Suprapubic skin (tissue), 4 donors: ENCODE data around the gene OVCH1. TPM values are rescaled to one million over a fixed set of nuclear protein-coding genes. Genes with fewer than 3 reads are reported as not detected.

Experiments used
- DNase-seq, 2 donors: peaks; one replicate each; pipeline ENCODE4 v3.0.0-alpha.2; 2019; ENCODE audit warnings: low spot score in 2 of 2
- H3K27ac ChIP-seq: fragments of 200-600 bp; sonication (generic); one replicate; pipeline ENCODE4 v1.5.1; 2019
- H3K27me3 ChIP-seq: fragments of 200-600 bp; sonication (generic); one replicate; pipeline ENCODE4 v1.5.1; 2019
- H3K36me3 ChIP-seq: fragments of 200-600 bp; sonication (generic); one replicate; pipeline ENCODE4 v1.5.1; 2019
- H3K4me1 ChIP-seq: fragments of 200-600 bp; sonication (generic); one replicate; pipeline ENCODE4 v1.5.1; 2019
- H3K4me3 ChIP-seq: fragments of 200-600 bp; sonication (generic); one replicate; pipeline ENCODE4 v1.5.1; 2019; ENCODE audit warnings: mild to moderate bottlenecking
- H3K9me3 ChIP-seq: fragments of 200-600 bp; sonication (generic); one replicate; pipeline ENCODE4 v1.5.1; 2019
- CTCF ChIP-seq, 2 donors: fragments of 200-600 bp in 1 of 2; fragments of 450-650 bp in 1 of 2; sonication (generic) in 1 of 2; IDR thresholded peaks; one replicate each; pipeline ENCODE4 v1.5.1; 2016 to 2019; ENCODE audit warnings: antibody characterized with exemption in 2 of 2, mild to moderate bottlenecking in 1 of 2, moderate library complexity in 1 of 2
- EP300 ChIP-seq: sonication (generic); formaldehyde crosslinking; IDR thresholded peaks from one replicate; pipeline ENCODE4 v1.6.1; 2017; ENCODE audit warnings: antibody characterized with exemption
- POLR2A ChIP-seq, 2 donors: fragments of 450-650 bp; IDR thresholded peaks; one replicate each; pipeline ENCODE4 v1.6.1; 2017; ENCODE audit warnings: antibody characterized with exemption in 2 of 2, mild to moderate bottlenecking in 2 of 2, moderate library complexity in 2 of 2
- POLR2AphosphoS5 ChIP-seq, 3 donors: sonication (generic); formaldehyde crosslinking; IDR thresholded peaks; one replicate each; pipeline ENCODE4 v1.6.1; 2017; ENCODE audit warnings: antibody characterized with exemption in 3 of 3
- WGBS: methylation state at CpG from one replicate; pipeline ENCODE4 v1.1.5; 2018; 5-methylcytosine and 5-hydroxymethylcytosine counted together
- total RNA-seq, 4 donors: library from RNA; depleted of rRNA; stranded (reverse); fragments of >200 nt; gene quantifications; one replicate each; pipeline ENCODE4 v1.1.0, GENCODE V29; 2016

The OVCH1 gene
- total RNA-seq, 4 donors from 2014 or later: 0.13 TPM; not detected in 3

GRCh38 chr12:29531471-29531870 lies 34.0 kb upstream of the OVCH1 start:
- Histone ChIP-seq H3K27me3 (no peaks in the 10 kb centered on the region), H3K4me1 (no peaks in the 10 kb centered on the region), H3K9me3 (no peaks in the 10 kb centered on the region), H3K36me3 (no peaks in the 10 kb centered on the region), H3K4me3 (no peak overlapping the region), H3K27ac (no peak overlapping the region)
- DNase-seq: no peak
- TF ChIP-seq POLR2A (IDR thresholded peaks at IDR 0.05) (no peak), POLR2AphosphoS5 (IDR thresholded peaks at IDR 0.05) (no peak), CTCF (IDR thresholded peaks at IDR 0.05) (no peak), EP300 (no peak)
- 53% methylated on average over 1 of the region's 1 CpG for WGBS

- DNase-seq: no peak
- TF ChIP-seq POLR2A (IDR thresholded peaks at IDR 0.05) (no peak), EP300 (no peak), POLR2AphosphoS5 (IDR thresholded peaks at IDR 0.05) (no peak), CTCF (IDR thresholded peaks at IDR 0.05) (no peak)
- Histone ChIP-seq H3K4me1 (no peaks in the 10 kb centered on the region), H3K27ac (no peak overlapping the region), H3K36me3 (no peaks in the 10 kb centered on the region), H3K27me3 (no peaks in the 10 kb centered on the region), H3K4me3 (no peak overlapping the region), H3K9me3 (no peaks in the 10 kb centered on the region)
- 91% methylated on average over 4 of the region's 4 CpGs for WGBS
Observed at GRCh38 chr12:29530436-29530835, 33.0 kb upstream of the OVCH1 start.

- 62% methylated on average over 4 of the region's 4 CpGs for WGBS
- DNase-seq: no peak
Observed at GRCh38 chr12:29528161-29528560, 30.7 kb upstream of the OVCH1 start.

GRCh38 chr12:29521951-29522350 lies 24.5 kb upstream of the OVCH1 start:
- WGBS: 65% methylated on average over 2 of the region's 2 CpGs

More at GRCh38 chr12:29528161-29528560, 30.7 kb upstream of the OVCH1 start:
- Histone ChIP-seq H3K4me3 (no peak overlapping the region), H3K27ac (no peak overlapping the region), H3K9me3 (no peaks in the 10 kb centered on the region), H3K4me1 (no peaks in the 10 kb centered on the region), H3K36me3 (no peaks in the 10 kb centered on the region), H3K27me3 (no peaks in the 10 kb centered on the region)
- no peak for TF ChIP-seq CTCF (IDR thresholded peaks at IDR 0.05)
- no peak for TF ChIP-seq POLR2AphosphoS5 (IDR thresholded peaks at IDR 0.05)
- no peak for TF ChIP-seq EP300
- no peak for TF ChIP-seq POLR2A (IDR thresholded peaks at IDR 0.05)

GRCh38 chr12:29519585-29520182 lies 22.2 kb upstream of the OVCH1 start:
- H3K4me3 ChIP-seq: no peak overlapping the region
- H3K4me1 ChIP-seq: no peaks in the 10 kb centered on the region
- H3K27me3 ChIP-seq: no peaks in the 10 kb centered on the region
- no peaks in the 10 kb centered on the region for H3K9me3 ChIP-seq
- H3K36me3 ChIP-seq: peaks cover 3% of the 10 kb centered on the region
- H3K27ac ChIP-seq: no peak overlapping the region
- no peak for DNase-seq
- peak; percentile 29 to 39 for TF ChIP-seq CTCF (IDR thresholded peaks at IDR 0.05)
- TF ChIP-seq POLR2AphosphoS5 (IDR thresholded peaks at IDR 0.05): no peak
- no peak for TF ChIP-seq POLR2A (IDR thresholded peaks at IDR 0.05)
- TF ChIP-seq EP300: no peak

More at GRCh38 chr12:29521951-29522350, 24.5 kb upstream of the OVCH1 start:
- H3K4me3 ChIP-seq: no peak overlapping the region
- no peaks in the 10 kb centered on the region for H3K27me3 ChIP-seq
- H3K27ac ChIP-seq: no peak overlapping the region
- H3K4me1 ChIP-seq: no peaks in the 10 kb centered on the region
- TF ChIP-seq CTCF (IDR thresholded peaks at IDR 0.05): no peak
- TF ChIP-seq EP300: no peak
- TF ChIP-seq POLR2A (IDR thresholded peaks at IDR 0.05): no peak
- no peak for TF ChIP-seq POLR2AphosphoS5 (IDR thresholded peaks at IDR 0.05)
- no peaks in the 10 kb centered on the region for H3K9me3 ChIP-seq
- no peak for DNase-seq
- H3K36me3 ChIP-seq: peaks cover 3% of the 10 kb centered on the region
